H1 (cell line): ENCODE measurements around the gene RER1.

ENCODE experiments used
- CEBPB ChIP-seq: IDR thresholded peaks from 2 replicates; pipeline ENCODE4 v1.6.1; 2012; ENCODE audit warnings: low read depth, low read length
- EGR1 ChIP-seq: IDR thresholded peaks from 2 replicates; pipeline ENCODE4 v1.6.1; 2011; ENCODE audit warnings: low read depth, low read length, borderline replicate concordance
- EP300 ChIP-seq, 2 experiments: IDR thresholded peaks; 1 replicate in 1 of 2; 2 replicates in 1 of 2; pipeline ENCODE4 v1.6.1; 2011 to 2012; ENCODE audit warnings: low read depth in 2 of 2, low read length in 2 of 2, mild to moderate bottlenecking in 2 of 2, borderline replicate concordance in 1 of 2, inconsistent platforms in 1 of 2, moderate library complexity in 1 of 2
- HDAC2 ChIP-seq, 2 experiments: fragments of 300-600 bp in 1 of 2; sonication (generic) in 1 of 2; IDR thresholded peaks; 2 replicates each; pipeline ENCODE4 v1.6.1; 2011 to 2012; ENCODE audit warnings: low read depth in 2 of 2, low read length in 2 of 2, mild to moderate bottlenecking in 2 of 2, moderate library complexity in 2 of 2, borderline replicate concordance in 1 of 2, inconsistent platforms in 1 of 2
- SRF ChIP-seq: IDR thresholded peaks from 2 replicates; pipeline ENCODE4 v1.6.1; 2011; ENCODE audit warnings: mild to moderate bottlenecking, low read depth, low read length, moderate library complexity
- TF ChIP-seq, protein P1 (sequence below): IDR thresholded peaks from 2 replicates; pipeline ENCODE4 v1.6.1; 2011; ENCODE audit warnings: low read length, improper control_type of control experiment

- TF ChIP-seq, protein P1, sequence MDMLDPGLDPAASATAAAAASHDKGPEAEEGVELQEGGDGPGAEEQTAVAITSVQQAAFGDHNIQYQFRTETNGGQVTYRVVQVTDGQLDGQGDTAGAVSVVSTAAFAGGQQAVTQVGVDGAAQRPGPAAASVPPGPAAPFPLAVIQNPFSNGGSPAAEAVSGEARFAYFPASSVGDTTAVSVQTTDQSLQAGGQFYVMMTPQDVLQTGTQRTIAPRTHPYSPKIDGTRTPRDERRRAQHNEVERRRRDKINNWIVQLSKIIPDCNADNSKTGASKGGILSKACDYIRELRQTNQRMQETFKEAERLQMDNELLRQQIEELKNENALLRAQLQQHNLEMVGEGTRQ: no peak
- TF ChIP-seq EP300 (IDR thresholded peaks at IDR 0.05; ENCODE audit: borderline replicate concordance in 1 of 2, low read depth in 2 of 2, low read length in 2 of 2) (no peak), HDAC2 (IDR thresholded peaks at IDR 0.05; ENCODE audit: borderline replicate concordance in 1 of 2, low read depth in 2 of 2, low read length in 2 of 2) (no peak), EGR1 (no peak), CEBPB (no peak), SRF (no peak)
Measured at GRCh38 chr1:2435091-2435490, 43.5 kb downstream of the RER1 start.
